Stimulated activated CD4-positive, alpha-beta T cell treated with anti-CD3 and anti-CD28 coated beads, Interleukin-1b, Interleukin-23, amount 100 ng/mL, for 1 hour (primary cell): ENCODE measurements around the gene COL9A1.

Experiments
- DNase-seq, 2 donors: peaks; one replicate each; pipeline ENCODE4 v3.0.0-alpha.2; 2020; ENCODE audit warnings: low read depth in 2 of 2

COL9A1 gene

DNA sequence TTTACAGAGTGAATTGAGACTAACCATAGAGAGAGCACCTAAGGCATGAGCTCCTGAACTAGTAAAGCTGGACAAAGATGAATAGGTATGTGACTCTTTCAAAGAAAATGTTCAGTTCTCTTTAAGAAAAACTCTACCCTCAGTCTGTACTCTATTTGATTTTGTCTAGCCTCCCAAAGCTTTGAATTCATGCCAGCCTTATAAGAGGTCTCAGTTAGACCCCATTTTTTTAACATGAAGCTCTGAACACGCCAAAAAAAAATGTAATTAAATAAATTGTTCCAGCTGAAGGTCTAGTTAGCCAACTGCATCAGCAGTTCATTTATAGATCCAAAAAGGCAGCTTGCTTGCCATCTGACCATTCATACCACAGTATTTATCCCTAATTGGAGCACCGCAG, 71.6 kb downstream of the COL9A1 start:
- DNase-seq, result no peak

DNA sequence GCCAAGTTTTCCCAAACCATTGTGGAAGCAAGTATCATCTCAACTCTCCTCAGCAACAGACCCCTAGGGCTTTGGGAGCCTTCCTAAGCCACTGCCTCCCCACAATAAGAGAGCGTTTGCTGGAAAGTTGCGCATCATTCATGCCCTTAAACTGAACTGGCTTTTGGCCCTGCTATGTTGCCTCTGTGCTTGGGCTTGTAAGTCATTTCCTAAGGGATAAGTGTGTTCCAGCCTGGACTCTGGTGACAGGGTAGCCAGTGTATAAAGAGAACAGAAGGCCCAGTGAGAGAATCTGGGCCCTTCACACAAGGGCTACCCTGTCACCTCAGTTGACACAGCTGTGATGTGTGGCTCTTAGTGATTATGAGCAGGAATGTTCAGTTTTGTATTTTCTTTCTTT, 77.8 kb downstream of the COL9A1 start:
- DNase-seq, result no peak

DNA sequence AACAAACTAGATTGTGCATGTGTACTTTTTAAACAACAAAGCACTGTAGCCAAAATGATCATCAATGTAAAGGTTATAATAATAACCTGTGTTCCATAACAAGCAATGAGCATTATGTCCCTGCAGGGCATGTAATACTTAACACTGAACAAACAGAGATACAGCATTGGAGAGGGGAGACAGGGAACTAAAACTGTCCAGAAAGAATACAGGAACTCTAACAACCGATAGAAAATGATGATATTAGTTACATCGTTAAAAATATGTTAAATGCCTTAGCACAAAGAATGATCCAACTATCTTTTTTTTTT, 80.5 kb downstream of the COL9A1 start:
- no peak for DNase-seq

DNA sequence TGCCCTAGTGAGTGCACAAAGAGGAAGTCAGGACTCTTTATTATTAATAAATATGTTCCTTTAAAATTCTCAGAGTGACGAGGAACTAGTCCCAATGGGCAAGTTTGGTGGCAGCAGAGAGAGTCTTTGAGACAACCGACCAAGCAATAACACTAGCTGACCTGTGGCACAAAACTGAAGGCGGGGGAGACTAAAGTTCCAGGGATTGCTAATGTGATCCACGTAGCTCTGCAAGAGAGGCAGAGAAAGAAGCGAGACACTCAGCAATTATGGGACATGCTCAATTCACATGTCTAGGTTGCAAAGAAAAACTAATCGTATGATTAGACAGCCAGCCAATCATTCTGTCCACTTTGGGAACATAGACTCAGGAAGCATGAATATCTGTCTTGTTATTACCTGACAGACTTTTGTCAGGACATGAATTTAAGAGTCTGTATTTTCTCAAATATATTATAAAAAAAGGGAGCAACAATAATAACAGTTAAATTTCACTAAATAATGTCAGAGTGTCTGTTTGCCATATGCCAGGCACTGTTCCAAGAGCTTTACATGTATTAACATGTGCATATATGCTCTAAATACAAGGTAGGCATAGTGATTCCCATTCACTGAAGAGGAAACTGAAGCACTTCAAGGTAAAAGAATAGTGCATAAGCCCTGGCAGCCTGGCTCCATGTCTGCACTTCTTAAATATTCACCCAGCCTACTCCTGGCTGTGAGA, 81.0 kb downstream of the COL9A1 start:
- no peak for DNase-seq

DNA sequence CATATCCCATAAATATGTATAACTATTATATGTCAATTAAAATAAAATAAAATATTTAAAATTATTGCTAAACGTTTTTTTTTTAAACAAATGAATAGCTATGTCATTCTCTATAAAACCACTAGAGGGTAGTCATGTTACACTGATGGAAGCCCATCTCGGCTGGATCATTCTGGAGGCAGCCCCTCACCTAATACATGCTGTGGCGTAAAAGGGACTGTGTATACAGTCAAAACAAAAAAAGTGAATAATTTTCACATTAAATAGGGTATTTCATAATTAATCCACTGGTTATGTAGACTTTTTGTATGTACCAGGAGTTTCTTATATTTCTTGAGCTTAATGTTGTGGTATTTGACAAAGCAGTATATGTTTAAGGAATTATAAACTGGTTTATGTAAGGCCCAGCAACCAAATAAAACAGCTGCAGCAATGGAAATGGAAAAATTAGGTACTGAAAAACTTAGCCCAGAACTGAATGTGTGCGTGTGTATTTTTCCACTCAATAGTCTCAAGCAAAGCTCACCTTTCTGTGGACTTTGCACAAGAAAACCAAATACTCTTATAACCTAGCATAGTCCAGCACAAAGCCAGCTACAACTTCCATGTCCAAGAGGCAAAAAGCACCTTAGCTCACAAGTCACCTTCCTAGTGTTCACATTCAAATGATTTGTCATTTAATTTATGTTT, 81.7 kb downstream of the COL9A1 start:
- no peak for DNase-seq

DNA sequence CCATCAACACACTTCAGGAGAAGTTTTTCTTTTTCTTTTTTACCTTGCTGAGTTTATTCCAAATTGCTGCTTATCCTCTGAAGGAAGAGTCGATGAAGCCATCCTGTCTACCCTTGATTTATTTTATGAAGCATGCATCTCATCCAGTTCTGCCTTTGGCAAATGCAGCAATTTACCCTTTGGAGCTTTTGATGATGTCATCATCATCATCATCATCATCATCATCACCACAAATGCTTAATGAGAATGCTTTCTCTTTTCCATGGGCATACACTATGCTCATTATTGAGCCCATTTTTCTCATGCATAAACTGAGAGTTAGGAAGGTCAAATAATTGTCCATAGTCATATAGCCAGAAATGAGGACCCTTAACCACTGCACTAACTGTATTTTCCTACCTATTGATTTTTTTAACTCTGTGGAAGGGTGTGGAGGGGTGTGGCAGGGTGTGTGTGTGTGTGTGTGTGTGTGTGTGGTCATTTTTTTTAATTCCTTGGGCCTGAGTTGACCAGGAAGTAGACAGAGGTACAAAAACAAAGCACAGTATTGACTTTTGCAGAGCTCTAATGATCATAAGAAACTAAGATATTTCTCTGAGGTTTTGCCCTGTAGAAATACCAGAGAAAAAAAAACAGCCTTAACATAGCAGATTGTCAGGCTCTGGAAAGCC, 82.8 kb downstream of the COL9A1 start:
- no peak for DNase-seq

DNA sequence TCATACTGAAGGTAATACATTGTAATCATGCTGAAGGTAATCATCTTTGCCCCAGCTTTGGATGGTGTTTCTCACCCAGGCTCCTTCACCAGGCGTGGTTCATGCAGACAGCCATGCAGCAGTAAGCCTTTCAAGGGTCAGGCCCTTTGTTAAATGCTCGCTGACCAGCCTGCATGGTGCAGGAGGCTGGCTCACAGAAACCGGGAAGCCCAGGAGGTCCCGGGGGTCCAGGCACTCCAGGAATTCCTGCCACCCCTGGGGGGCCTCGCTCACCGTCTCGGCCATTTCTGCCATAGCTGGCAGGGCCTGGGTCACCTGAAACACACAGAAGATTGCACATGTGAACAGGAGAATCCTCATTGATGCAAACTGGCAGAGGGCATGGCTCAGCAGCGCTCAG, 86.1 kb downstream of the COL9A1 start:
- no peak for DNase-seq

DNA sequence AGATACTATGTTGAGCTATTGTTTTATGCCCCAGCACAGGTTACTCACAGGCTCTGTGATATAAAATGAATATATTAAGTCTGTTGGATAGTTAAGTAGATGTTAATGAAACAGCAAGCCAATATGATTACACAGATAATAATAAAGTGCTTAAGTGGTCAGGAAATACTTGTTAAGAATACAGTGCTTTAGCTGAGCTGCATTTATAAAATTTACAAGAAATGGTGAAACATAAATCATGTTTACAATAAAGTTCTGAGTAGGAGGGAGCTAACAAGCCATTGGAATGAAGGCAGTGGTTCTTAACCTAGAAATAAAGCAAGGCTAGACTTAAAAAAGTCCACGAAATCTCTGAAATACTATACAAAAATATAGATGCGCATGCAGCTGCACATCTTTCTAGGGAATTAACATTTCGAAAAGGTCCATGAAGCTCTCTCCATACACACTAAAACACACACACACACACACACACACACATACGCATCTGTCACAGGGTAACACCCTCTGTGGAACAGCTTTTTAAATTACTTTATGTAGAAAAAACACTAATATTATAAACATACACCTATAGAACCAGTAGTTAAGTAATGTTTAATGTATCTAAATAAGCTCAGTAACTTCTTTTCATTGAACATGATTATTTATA, 87.3 kb downstream of the COL9A1 start:
- DNase-seq, result no peak

DNA sequence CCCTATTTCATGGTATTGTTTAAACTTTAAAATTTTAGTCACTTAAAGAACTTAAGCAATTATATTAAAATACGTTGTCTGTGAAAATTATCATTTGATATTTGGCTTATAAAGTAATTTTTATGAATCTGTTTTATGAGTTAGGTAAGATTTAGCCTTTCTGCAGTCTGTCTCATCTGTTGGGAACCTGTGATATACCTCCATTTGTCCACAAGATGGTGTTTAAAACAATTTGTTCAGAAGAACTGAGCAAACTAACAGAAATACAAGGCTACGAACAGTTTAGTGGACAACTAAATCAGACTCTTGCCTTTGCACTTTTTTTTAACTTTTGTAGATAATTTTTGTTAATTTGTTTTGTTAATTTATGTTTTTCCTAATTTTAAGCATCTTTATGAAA, 92.4 kb downstream of the COL9A1 start:
- no peak for DNase-seq

DNA sequence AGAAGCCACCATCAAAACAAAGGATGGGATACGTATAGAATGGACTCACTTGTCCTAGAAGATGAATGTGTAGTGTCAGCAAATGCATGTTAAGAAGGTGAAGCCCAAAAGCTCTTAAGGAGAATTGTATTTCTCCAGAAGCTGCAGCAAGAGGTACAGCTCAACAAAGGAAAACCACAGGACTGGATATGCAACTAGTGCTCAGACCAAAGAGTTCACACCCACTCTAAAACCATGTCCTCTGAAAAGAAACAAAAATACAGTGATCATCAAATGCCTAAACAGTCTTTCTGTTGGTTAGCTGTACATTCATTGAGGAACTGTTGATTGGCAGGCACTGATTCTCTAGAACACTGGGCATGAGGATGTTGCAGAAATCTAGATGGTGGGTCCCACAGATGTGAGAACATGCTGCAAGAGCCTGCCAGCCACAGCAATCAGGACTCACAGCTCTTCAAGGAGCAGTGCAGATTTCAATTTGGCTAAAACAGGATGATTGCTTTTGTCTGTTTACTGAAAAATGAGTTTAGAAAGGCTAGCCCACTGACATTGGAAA, 94.6 kb downstream of the COL9A1 start:
- no peak for DNase-seq

DNA sequence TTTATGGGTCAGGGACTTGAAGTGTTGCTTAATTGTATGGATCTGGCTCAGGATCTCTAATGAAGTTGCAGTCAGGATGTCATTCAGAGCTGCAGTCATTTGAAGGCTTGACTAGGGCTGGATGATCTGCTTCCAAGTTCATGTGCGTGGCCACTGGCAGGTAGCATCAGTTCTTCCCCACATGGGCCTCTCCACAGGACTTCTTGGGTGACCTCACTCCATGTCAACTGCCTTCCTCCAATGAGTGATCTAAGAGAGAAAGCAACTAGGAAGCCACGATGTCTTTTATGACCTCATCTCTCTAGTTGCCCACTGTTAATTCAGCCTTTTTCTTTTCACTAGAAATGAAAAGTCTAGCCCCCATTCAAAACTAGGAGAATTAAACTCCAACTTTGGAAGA, 104.1 kb downstream of the COL9A1 start:
- DNase-seq, result no peak

DNA sequence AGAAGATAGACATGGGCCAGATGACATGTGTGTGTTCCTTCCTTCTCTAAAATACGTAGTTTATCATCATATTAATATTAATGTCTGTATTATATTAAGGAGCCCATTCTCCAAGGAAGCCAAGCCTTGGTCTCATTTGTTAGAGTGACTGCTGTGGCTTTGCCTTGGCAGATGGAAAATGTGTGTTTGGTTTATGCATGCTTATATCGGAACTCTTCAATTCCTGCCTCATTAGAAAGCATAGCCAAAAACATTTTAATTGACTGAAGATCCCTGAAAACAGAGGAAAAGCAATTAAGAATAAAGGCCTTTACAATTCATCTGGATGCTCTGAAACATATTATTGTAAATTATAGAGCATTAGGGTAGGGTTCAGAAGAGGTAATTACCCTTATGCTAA, 106.4 kb downstream of the COL9A1 start:
- no peak for DNase-seq

DNA sequence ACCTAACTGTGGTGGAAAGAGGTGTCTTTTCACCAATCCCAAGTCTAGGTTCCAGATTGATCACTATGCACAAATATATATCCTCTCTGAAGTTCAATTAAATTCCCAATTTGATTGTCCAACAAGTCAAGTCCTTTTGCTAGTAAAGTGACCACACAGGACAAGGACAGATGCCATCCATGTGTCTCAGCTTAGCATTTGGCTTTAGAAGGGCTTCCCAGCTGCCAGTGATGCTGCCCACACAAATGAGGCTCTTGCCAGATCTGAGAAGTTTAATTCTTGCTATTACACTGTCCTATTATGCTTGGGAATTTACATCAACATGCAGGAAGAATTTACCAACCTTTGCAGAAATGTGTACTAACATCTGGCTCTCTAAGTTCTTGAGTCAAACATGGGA, 108.5 kb downstream of the COL9A1 start:
- no peak for DNase-seq

DNA sequence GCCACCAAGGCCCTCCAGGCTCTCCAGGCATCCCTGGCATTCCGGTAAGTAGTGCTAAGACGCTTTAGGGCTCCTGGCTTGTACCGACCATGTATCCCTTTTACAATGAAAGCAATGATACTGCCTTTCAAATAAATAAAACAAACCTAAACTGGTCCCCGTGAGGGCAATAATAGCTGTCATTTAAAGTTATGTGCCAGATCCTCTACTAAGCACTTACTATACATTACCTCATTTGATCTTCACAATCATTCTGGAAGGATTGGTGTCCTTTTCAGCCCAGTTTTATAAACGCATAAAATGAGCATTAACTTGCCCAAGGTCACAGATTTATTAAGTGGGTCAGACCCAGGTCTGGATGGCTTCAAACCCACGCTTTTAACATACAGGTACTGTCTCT, 114.7 kb downstream of the COL9A1 start:
- DNase-seq, result no peak

DNA sequence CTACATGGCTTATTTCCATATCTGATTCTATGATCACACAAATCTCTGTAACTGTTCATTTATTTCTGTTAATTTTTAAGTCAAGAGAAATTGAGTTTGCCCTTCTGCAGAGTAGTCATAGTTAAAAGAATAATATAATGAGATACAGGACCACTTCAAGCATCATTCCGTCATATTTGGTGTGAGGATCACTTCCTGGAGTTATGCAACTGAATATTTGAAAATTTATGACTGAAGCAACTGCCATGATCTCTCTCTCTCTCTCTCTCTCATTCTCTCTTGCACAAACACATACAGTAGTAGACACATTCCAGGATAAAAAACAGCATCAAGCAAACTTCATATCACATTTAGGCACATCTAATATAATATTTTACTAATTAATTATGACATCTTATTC, 116.4 kb downstream of the COL9A1 start:
- no peak for DNase-seq

DNA sequence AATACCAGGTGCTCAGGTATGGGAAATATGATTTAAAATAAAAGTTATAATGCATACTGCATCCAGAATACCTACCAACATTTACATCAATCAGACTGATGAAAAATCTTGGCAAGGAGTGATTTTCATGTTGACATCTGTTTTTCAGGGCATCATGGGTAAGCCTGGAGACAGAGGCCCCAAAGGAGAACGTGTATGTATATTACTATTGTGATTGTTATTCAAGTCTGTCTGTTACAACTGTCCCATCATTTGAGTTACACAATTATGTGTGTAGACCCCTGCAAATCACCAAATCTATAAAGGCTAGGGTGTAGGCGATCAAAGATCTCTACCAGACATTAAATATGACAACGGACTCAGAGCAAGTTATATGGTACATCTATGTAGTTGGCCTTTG, 118.2 kb downstream of the COL9A1 start:
- no peak for DNase-seq

DNA sequence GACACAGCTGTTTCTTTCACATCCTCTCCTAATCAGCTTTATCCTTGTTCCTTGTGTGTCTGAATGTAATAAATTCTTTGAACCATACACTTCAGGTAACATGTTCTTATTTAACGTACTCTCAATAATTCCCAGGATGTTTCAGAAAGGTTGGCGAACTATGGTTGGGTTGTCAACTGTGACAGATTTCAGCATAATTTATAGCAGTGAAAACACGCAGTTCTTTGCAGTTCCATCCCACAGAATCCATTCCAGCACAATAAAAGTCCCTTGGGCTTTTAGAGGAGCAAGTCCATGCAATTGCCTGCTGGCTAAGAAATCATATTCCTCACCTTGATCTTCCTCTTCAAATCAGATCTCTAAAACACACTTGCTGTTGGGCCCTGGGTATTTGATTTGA, 119.3 kb downstream of the COL9A1 start:
- no peak for DNase-seq

DNA sequence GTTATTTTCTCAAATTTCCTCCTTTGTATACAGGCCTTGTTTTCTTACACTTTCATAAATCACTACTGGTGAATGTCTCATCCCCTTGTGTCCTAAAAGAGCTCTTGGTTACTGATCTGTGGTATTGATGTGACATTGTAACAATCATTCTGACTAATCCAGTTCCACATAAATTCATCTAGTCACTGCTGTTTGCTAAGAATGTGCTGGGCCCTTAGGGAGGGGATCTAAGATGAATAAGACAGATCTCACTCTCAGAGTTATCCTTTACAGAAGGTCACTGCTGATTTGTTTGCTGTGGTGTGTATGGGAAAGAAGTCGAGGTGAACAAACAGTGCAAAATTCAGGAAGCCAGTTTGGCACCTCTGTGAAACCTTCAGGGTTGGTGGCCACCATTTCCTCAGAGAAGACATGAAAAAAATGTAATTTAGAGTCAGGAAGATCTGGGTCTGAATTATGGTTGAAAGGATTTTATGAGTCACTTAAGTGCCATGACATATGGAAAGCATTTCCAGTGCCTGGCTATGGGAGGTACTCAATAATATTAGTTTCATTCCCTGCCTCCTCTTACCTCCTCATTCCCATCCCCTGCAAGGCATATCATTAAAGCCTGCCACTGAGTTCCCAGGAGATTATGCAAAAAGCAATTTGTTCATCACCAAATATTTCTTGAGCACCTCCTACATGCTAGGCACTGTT, 121.8 kb downstream of the COL9A1 start:
- no peak for DNase-seq

DNA sequence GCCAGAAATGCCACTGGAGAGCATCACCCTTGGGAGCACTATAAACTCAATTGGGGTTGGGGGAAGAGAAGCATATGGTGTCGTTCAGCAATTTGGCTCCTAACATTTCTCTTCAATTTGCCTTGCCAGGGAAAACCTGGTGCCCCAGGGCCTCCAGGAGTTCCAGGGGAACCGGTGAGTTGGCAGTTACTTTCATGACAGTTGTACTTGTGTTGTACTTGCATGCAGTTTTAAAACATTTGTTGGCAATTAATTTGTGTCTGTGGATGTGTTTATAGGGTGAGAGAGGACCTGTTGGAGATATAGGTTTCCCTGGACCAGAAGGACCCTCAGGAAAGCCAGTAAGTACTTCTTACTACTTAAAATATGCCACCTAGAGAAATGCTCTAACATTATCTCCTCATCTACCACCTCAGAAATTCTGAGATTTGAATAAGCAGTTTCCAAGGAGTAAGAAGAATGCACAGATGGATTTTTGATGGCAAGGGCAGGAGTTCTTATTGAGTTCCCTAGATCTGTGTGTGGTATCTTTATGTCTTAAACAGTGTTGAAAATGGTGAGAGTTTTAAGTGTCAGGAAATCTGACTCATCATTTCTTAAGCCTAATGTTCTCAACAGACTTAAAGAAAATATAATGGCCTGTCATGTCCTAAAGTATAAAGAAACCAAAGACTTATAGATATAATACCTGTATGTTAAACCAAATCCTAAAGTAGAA, 122.5 kb downstream of the COL9A1 start:
- DNase-seq, result no peak

DNA sequence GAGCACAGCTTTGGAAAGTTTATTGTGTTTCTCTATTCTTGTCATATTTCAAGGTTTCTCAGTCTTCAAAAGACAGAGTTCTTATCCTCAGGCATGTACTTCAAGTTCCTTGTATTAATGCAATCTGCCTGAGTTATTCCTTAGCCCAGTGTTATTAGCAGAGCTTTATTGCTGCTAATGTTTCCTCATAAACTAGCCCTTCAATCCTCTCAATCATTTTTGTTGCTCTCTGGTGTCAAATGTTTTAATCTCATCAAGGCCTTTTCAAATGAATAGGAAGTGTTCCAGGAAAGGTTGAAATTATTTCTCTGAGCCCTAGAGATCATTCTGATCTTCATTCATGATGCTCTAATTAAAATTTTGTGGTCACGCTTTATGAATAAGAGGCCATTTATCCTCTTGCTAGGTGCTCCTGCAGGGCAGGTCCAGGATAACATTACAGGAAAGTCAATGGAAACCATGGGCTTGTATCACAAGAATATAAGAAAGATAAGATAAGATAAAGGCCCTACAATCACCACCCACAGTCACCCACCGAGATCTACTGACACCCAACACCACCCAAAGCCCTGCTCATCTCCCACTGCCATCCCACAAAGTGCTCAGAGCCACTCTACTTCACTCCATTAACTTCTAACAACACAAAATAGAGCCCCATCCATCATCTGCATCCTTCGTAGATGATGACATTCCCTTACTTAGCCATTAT, 125.9 kb downstream of the COL9A1 start:
- DNase-seq, result no peak

DNA sequence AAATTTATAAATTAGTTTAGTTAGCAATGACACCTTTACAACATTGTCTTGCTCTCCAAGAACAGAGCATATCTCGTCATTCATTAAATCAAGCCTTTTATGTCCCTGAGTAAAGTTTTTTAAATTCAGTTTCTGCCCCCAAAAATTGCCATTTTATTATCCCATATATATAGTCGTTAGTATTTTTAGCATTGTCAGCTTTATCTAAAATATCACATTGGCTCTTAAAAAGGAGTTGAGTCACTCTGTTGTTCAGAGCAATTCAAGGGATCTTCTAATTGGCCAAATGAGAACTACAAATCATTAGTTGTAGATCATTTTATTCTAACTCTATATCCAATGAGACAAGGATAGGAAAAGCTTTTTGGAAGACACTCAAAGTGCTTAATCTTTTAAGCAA, 127.1 kb downstream of the COL9A1 start:
- DNase-seq, result no peak
